Gastroesophageal sphincter (tissue), 3 donors: ENCODE measurements around the gene PCSK5.

Experiments
- EP300 ChIP-seq: sonication (generic); formaldehyde crosslinking; IDR thresholded peaks from one replicate; pipeline ENCODE4 v1.6.1; 2017; ENCODE audit warnings: antibody characterized with exemption, mild to moderate bottlenecking
- TF ChIP-seq, protein P1 (sequence below), 4 experiments: fragments of 200-600 bp in 2 of 4; fragments of 450-650 bp in 2 of 4; sonication (generic) in 1 of 4; IDR thresholded peaks; one replicate each; pipeline ENCODE4 v1.5.1; 2017 to 2019; ENCODE audit warnings: antibody characterized with exemption in 4 of 4, mild to moderate bottlenecking in 2 of 4, moderate library complexity in 2 of 4

DNA sequence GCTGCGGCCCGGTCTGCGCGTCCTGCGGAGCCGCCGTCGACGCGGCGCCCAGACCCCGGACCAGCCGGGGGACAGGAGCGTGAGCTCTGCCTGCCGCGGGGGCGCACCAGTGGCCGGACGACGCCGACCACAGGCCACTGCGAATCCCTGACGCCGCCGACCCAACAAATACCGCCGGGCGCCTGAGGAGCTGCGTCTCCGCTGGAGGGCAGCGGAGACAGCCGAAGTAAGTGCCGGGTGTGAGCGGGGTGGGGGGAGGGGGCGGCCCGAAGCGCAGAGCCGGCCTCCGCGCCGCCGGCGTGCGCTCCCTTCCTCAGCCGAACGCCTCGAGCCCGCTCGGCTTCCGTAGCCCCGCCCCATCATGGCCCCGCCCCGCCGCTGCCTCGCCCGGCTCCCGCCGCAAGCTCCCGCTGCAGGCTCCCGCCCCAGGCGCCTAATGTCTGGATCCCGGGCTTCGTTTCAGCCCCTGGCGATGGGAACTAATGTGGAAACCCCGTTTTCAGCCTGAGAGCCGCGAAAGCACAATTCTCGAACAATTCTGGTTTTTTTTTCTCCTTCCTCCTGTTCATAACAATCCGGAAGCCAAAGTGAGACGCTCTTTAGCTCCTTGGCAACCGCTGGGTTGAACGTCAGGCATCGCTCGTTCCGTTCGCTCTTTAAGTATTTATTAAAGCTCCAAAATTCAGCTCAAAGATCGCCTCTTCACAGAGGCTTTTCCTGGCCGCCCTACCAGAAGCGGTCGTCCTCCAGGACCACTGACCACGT, 503.9 kb downstream of the PCSK5 start, which contains the start of gene RFK:
- TF ChIP-seq, protein P1, sequence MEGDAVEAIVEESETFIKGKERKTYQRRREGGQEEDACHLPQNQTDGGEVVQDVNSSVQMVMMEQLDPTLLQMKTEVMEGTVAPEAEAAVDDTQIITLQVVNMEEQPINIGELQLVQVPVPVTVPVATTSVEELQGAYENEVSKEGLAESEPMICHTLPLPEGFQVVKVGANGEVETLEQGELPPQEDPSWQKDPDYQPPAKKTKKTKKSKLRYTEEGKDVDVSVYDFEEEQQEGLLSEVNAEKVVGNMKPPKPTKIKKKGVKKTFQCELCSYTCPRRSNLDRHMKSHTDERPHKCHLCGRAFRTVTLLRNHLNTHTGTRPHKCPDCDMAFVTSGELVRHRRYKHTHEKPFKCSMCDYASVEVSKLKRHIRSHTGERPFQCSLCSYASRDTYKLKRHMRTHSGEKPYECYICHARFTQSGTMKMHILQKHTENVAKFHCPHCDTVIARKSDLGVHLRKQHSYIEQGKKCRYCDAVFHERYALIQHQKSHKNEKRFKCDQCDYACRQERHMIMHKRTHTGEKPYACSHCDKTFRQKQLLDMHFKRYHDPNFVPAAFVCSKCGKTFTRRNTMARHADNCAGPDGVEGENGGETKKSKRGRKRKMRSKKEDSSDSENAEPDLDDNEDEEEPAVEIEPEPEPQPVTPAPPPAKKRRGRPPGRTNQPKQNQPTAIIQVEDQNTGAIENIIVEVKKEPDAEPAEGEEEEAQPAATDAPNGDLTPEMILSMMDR (IDR thresholded peaks at IDR 0.05) = peak in 3 of 4 experiments; percentile 45 to 69 (median 53)
- TF ChIP-seq EP300 = no peak
